Ishikawa (cell line): Measurements from ENCODE around the gene CKM.

Experiments
- CEBPB ChIP-seq: IDR thresholded peaks from 2 replicates; pipeline ENCODE4 v1.6.1; 2012
- CREB1 ChIP-seq: IDR thresholded peaks from 2 replicates; pipeline ENCODE4 v1.6.1; 2012; ENCODE audit warnings: low read depth
- EGR1 ChIP-seq: IDR thresholded peaks from 2 replicates; pipeline ENCODE4 v1.6.1; 2012
- EP300 ChIP-seq: IDR thresholded peaks from 2 replicates; pipeline ENCODE4 v1.6.1; 2012; ENCODE audit warnings: borderline replicate concordance
- FOXM1 ChIP-seq: IDR thresholded peaks from 2 replicates; pipeline ENCODE4 v1.6.1; 2012; ENCODE audit warnings: low read depth, borderline replicate concordance
- MAX ChIP-seq: IDR thresholded peaks from 2 replicates; pipeline ENCODE4 v1.6.1; 2012
- NFIC ChIP-seq: IDR thresholded peaks from 2 replicates; pipeline ENCODE4 v1.6.1; 2012
- RAD21 ChIP-seq: IDR thresholded peaks from 2 replicates; pipeline ENCODE4 v1.6.1; 2012; ENCODE audit warnings: low read depth
- REST ChIP-seq: IDR thresholded peaks from 2 replicates; pipeline ENCODE4 v1.6.1; 2012; ENCODE audit warnings: low read depth, mild to moderate bottlenecking
- TAF1 ChIP-seq: IDR thresholded peaks from 2 replicates; pipeline ENCODE4 v1.6.1; 2012; ENCODE audit warnings: low read depth, mild to moderate bottlenecking
- TCF12 ChIP-seq: IDR thresholded peaks from 2 replicates; pipeline ENCODE4 v1.6.1; 2012; ENCODE audit warnings: low read depth
- TEAD4 ChIP-seq: IDR thresholded peaks from 2 replicates; pipeline ENCODE4 v1.6.1; 2012
- USF1 ChIP-seq: IDR thresholded peaks from 2 replicates; pipeline ENCODE4 v1.6.1; 2012
- YY1 ChIP-seq: IDR thresholded peaks from 2 replicates; pipeline ENCODE4 v1.6.1; 2012; ENCODE audit warnings: low read depth
- ZBTB7A ChIP-seq: IDR thresholded peaks from 2 replicates; pipeline ENCODE4 v1.6.1; 2012; ENCODE audit warnings: low read depth

CKM gene

GRCh38 chr19:45322744-45323281, at the start of gene CKM:
TSS of gene CKM (minus strand) at chr19:45322875. CDS start at chr19:45319713, 3,162 bp downstream.
- TF ChIP-seq EGR1, result no peak
- TF ChIP-seq USF1, result no peak
- TF ChIP-seq CREB1, result no peak
- no peak for TF ChIP-seq CEBPB
- no peak for TF ChIP-seq EP300
- no peak for TF ChIP-seq MAX
- TF ChIP-seq TEAD4, result no peak
- no peak for TF ChIP-seq REST
- no peak for TF ChIP-seq TAF1
- no peak for TF ChIP-seq FOXM1
- TF ChIP-seq RAD21, result no peak
- no peak for TF ChIP-seq TCF12
- TF ChIP-seq NFIC, result no peak
- no peak for TF ChIP-seq ZBTB7A
- no peak for TF ChIP-seq YY1

- TF ChIP-seq CEBPB (no peak), MAX (peak; percentile 20; the same call in 1 of the 2 replicates), ZBTB7A (peak; percentile 99), TAF1 (peak; percentile 46; the same call in 1 of the 2 replicates), YY1 (peak; percentile 43)
Observed at GRCh38 chr19:45370410-45371204, 47.9 kb upstream of the CKM start, which contains the start of gene ERCC2. TSS of gene ERCC2 (minus strand) at chr19:45370573. CDS start at chr19:45370540, 33 bp downstream.

GRCh38 chr19:45368737-45369340, 46.2 kb upstream of the CKM start:
- TF ChIP-seq CREB1 (no peak), TCF12 (no peak), NFIC (no peak), RAD21 (no peak), CEBPB (no peak), MAX (no peak), REST (no peak), TEAD4 (no peak), TAF1 (no peak), YY1 (no peak)

- TF ChIP-seq MAX, result no peak
- TF ChIP-seq YY1, result no peak
- no peak for TF ChIP-seq REST
- no peak for TF ChIP-seq TCF12
- TF ChIP-seq RAD21, result no peak
- no peak for TF ChIP-seq TEAD4
- no peak for TF ChIP-seq CEBPB
- no peak for TF ChIP-seq EGR1
- TF ChIP-seq USF1, result no peak
- no peak for TF ChIP-seq TAF1
- no peak for TF ChIP-seq EP300
Observed at GRCh38 chr19:45368127-45368526, 45.5 kb upstream of the CKM start.
